HG02973 (cell line): ENCODE results near the gene ZSCAN21.

Experiments
- ATAC-seq: cut with Tn5 transposase; IDR thresholded peaks from one replicate; pipeline ENCODE4 v1.9.1; 2021; ENCODE audit warnings: moderate library complexity; ENCODE audit not compliant: unreplicated experiment

ZSCAN21 gene

GRCh38 chr7:100024020-100024619 lies 25.5 kb upstream of the ZSCAN21 start:
- ATAC-seq = no peak

DNA sequence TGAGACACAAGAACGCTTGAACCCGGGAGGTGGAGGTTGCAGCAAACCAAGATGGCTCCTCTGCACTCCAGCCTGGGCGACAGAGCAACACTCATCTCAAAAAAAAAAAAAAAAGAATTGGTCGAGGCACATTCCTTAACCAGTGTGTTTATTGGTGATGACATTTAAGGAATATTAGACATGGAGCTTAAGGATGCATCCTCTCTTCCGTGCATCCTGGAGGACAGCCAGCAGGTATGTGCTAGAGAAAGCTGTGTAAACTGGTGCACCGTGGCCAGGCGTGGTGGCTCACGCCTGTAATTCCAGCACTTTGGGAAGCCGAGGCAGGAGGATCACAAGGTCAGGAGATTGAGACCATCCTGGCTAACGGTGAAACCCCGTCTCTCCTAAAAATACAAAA lies 22.4 kb upstream of the ZSCAN21 start:
- ATAC-seq = no peak

- no peak for ATAC-seq
Measured at GRCh38 chr7:100029596-100029995, 20.0 kb upstream of the ZSCAN21 start.

DNA sequence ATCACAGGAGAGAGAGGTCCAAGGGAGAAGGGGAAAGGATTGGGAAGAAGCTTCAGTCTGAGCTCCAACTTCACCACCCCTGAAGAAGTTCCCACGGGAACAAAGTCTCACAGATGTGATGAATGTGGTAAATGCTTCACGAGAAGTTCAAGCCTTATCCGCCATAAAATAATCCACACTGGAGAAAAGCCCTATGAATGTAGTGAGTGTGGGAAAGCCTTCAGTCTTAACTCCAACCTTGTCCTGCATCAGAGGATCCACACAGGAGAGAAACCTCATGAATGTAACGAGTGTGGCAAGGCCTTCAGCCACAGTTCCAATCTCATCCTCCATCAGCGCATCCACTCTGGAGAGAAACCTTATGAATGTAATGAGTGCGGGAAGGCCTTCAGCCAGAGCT lies 16.0 kb upstream of the ZSCAN21 start:
- ATAC-seq = no peak

GRCh38 chr7:100034871-100035510 lies 14.6 kb upstream of the ZSCAN21 start:
- no peak for ATAC-seq

DNA sequence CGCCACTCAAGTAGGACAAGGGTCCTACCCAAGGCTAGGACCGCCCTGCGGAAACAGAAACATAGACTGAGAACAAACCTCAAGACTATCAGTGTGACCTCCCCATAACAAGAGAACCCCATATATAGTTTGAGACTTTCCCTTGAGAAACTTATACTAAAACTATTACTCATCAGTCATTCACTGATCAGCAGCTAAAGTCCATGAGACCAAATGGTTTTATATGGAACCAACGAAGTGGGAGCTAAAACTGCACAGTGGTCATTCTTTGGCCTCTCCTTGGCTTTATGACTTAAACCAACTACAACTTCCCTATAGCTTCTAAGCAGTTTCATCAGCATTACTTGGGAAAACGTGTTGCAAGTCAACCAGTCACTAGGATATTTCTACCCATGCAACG lies 13.7 kb upstream of the ZSCAN21 start:
- no peak for ATAC-seq

DNA sequence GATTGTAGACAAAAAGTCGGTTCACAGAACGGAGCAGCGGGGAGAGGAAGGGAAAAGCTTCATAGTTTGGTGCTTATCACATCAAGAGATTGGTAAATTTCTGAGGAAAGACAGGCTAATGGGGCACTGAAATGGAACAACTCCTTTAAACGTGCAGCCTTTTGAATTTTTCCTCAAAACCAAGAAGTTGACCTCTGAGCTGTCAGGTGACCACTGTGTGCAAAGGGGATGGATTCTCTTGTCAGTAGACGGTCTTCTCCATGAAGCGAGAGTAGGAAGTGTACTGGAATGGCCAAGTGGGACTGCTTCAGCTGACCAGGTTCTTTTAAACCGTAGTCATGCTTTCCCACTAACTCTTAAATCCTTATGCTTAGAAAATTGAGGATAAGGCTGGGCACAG lies 11.2 kb upstream of the ZSCAN21 start:
- no peak for ATAC-seq

DNA sequence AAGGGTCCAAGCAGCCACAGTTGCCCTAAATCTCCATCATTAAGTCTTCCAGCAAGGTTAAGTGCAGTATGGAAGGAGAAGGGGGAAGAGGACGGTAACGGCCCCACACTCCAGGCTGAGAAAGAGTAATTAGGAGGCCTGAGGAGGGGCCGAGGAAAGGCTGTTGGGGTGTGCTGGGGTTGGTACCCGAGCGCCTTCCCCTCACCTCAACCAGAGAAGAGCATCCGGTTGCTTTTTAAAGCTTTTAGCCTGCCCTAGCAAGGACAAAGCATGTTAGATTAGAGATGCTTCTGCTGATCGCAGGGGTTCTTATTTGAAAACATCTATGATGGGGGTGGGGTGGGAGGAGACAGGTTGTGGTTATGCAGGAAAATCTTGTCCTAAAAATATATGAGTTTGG lies 9.0 kb upstream of the ZSCAN21 start:
- no peak for ATAC-seq

DNA sequence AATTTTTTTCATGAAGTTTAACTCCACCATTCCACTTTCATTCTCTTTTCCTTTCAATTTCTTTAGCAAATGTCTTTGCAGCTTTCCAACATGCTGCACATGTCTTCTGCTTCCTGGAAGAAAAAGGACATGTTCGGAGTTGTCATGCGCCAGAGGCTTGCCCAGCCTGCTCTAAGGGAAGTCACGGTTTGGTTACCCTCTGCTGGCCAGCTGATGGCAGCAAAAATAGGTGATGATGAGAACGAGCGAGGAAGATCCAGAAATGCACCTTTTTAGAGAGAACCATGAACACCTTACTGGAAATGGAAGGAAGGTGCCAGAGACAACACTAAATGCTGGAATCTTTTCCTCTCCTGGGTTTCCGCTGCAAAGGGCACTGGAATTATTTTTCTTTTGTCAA lies 4.9 kb upstream of the ZSCAN21 start:
- no peak for ATAC-seq

GRCh38 chr7:100048680-100049079 lies 894 bp upstream of the ZSCAN21 start:
- no peak for ATAC-seq

GRCh38 chr7:100051611-100052010 lies 2.0 kb downstream of the ZSCAN21 start:
- ATAC-seq = no peak

GRCh38 chr7:100053215-100053614 lies 3.6 kb downstream of the ZSCAN21 start:
- no peak for ATAC-seq

DNA sequence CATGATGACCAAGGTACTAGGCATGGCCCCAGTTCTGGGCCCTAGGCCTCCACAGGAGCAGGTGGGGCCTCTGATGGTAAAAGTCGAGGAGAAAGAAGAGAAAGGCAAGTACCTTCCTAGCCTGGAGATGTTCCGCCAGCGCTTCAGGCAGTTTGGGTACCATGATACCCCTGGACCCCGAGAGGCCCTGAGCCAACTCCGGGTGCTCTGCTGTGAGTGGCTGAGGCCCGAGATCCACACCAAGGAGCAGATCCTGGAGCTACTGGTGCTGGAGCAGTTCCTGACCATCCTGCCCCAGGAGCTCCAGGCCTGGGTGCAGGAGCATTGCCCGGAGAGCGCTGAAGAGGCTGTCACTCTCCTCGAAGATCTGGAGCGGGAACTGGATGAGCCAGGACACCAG lies 7.4 kb downstream of the ZSCAN21 start:
- no peak for ATAC-seq

- ATAC-seq = no peak
Measured at GRCh38 chr7:100059251-100059739, 9.7 kb downstream of the ZSCAN21 start.

DNA sequence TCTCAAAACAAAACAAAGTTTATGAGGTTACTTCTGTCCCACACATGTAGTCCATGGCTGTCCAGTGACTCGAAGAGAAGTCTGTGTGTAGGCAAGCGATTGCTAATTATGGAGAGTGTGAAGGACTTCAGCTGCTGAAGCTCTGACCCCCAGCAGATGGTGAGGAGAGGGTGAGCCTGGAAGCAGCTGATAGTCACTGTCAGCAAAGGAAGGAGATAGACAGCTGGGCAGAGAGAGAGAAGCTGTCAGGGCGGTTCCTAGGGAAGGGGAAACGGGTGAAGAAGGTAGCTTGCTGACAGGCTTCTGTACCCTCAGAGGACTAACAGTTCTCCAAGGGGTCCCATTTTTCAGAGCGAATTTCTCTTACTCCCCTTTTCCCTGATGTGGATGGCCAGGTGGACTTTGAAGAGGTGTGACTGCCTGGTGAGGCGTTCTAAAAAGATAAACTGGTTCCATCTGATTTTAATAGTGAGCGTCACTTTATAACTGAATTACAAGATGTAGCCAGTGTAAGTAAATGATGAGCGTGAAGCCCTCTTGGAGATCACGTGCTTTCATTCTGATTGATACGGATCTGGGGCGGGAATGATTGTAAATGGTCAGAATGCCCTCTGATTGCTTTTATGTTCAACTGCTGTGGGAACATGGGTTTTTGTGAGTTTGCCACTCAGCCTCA lies 12.1 kb downstream of the ZSCAN21 start:
- no peak for ATAC-seq

GRCh38 chr7:100063376-100063775 lies 13.8 kb downstream of the ZSCAN21 start:
- no peak for ATAC-seq

DNA sequence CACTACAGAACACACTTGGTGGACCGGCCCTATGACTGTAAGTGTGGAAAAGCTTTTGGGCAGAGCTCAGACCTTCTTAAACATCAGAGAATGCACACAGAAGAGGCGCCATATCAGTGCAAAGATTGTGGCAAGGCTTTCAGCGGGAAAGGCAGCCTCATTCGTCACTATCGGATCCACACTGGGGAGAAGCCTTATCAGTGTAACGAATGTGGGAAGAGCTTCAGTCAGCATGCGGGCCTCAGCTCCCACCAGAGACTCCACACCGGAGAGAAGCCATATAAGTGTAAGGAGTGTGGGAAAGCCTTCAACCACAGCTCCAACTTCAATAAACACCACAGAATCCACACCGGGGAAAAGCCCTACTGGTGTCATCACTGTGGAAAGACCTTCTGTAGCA lies 14.6 kb downstream of the ZSCAN21 start:
- ATAC-seq = no peak

DNA sequence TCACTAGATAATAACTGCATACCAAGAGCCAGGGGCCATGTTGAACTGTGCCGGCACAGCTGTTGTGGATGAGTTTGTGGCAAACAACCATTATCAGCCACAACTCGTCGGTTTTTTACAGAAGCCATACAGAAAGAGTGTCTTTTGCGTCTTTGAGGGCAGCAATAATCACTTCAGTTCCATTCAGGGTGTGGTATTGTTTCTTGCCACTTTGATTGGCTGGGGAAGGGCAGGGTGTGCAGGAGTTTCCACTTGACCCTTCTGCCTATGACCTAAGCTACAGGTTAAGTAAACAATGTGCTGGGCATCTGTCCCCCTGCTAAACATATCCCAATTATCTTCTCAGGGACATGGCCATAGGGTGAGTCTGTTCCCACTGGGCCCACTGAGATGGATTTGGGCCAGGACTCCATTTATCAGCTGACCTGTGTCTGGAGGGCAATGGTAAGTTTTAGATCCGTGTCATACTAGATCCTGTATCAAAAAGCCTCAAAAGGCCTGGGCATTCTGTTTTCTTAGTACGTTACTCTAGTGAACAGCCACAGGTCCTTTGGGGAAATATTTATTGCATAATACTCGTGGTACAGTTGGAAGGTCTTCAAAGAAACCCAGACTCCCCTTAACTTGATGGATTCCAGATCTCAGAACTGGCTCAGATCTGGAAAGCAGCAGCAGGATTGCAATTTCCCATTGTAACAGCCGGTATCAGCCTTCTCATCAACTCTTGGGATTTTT lies 16.0 kb downstream of the ZSCAN21 start:
- no peak for ATAC-seq

- ATAC-seq = no peak
Measured at GRCh38 chr7:100066953-100067352, 17.4 kb downstream of the ZSCAN21 start.

DNA sequence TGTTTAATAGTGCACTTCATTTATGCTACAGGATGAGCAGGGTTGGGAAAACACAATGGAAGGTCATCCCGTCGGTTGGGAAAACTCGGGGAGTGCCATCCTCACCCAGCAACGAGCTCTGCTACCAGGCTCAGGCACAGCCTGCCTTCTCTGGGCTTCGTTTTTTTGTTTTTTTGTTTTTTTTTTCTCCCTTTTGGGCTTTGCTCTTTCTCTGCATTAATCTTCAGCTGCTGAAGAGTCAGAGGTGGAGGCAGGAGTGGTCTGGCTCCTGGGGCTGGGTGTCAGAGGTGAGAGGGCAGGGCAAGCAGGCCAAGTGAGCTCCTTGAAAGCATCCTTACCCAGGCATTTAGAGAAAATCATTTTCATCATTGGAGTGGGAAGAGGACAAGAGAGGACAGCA lies 20.4 kb downstream of the ZSCAN21 start:
- no peak for ATAC-seq

GRCh38 chr7:100071018-100071723 lies 21.6 kb downstream of the ZSCAN21 start:
- ATAC-seq = no peak
